HFF-Myc (cell line): Measurements from ENCODE around the gene VWA7.

Source experiments
- DNase-seq: peaks from one replicate; pipeline ENCODE4 v3.0.0-alpha.2; 2011; ENCODE audit warnings: low read depth; ENCODE audit errors: extremely low read depth
- H3K4me3 ChIP-seq: replicated peaks from 2 replicates; pipeline ENCODE4 v1.5.1; 2011; ENCODE audit warnings: low read depth, mild to moderate bottlenecking, control low read depth, low read length
- CTCF ChIP-seq: IDR thresholded peaks from 2 replicates; pipeline ENCODE4 v1.5.1; 2012; ENCODE audit warnings: mild to moderate bottlenecking, low read depth, low read length, control low read depth; ENCODE audit errors: missing control alignments

VWA7 gene

GRCh38 chr6:31730631-31731086 is 46.5 kb downstream of the VWA7 start:
- no peak for DNase-seq
- TF ChIP-seq CTCF, result no peak
- peak overlapping the region; percentile 63 for H3K4me3 ChIP-seq

- peak overlapping the region; percentile 63 for H3K4me3 ChIP-seq
- TF ChIP-seq CTCF, result no peak
- peak; percentile 62 for DNase-seq
Observed at GRCh38 chr6:31729979-31730630, 47.0 kb downstream of the VWA7 start.

- DNase-seq, result no peak
- peak overlapping the region; percentile 63 for H3K4me3 ChIP-seq
- no peak for TF ChIP-seq CTCF
Observed at GRCh38 chr6:31729515-31729978, 47.6 kb downstream of the VWA7 start.

GRCh38 chr6:31728767-31729514 is 48.2 kb downstream of the VWA7 start, which contains the start of gene DDAH2:
Gene DDAH2, minus strand, starts transcription at chr6:31729299. Its CDS starts 138 bp downstream, at chr6:31729161.
- peak; percentile 64 for TF ChIP-seq CTCF
- H3K4me3 ChIP-seq, result peak within 1 kb of the TSS; percentile 63
- DNase-seq, result no peak

GRCh38 chr6:31727717-31728671 is 49.1 kb downstream of the VWA7 start:
- no peak overlapping the region for H3K4me3 ChIP-seq
- no peak for DNase-seq
- TF ChIP-seq CTCF, result no peak

- TF ChIP-seq CTCF, result no peak
- H3K4me3 ChIP-seq, result no peak overlapping the region
- no peak for DNase-seq
Observed at GRCh38 chr6:31727034-31727716, 50.0 kb downstream of the VWA7 start.
